GM12874 (cell line): ENCODE measurements around the gene FGGY.

Experiments used
- CTCF ChIP-seq: IDR thresholded peaks from 2 replicates; pipeline ENCODE4 v1.5.1; 2011; ENCODE audit warnings: low read depth, mild to moderate bottlenecking, control low read depth, low read length, moderate library complexity; ENCODE audit not compliant: insufficient read depth

The FGGY gene

GRCh38 chr1:59355361-59355760 lies 58.5 kb downstream of the FGGY start:
- no peak for TF ChIP-seq CTCF

GRCh38 chr1:59356627-59357026 lies 59.7 kb downstream of the FGGY start:
- TF ChIP-seq CTCF: no peak

- TF ChIP-seq CTCF: no peak
Measured at GRCh38 chr1:59357645-59358320, 60.9 kb downstream of the FGGY start.

GRCh38 chr1:59359325-59359724 lies 62.4 kb downstream of the FGGY start:
- TF ChIP-seq CTCF: no peak

GRCh38 chr1:59360170-59360569 lies 63.3 kb downstream of the FGGY start:
- TF ChIP-seq CTCF: no peak

GRCh38 chr1:59360729-59361128 lies 63.8 kb downstream of the FGGY start:
- TF ChIP-seq CTCF: no peak

- no peak for TF ChIP-seq CTCF
Measured at GRCh38 chr1:59361766-59362165, 64.9 kb downstream of the FGGY start.

GRCh38 chr1:59364037-59364436 lies 67.1 kb downstream of the FGGY start:
- no peak for TF ChIP-seq CTCF
